HepG2 (cell line): ENCODE results near the gene PDGFA. TPM values are rescaled to one million over a fixed set of nuclear protein-coding genes. Genes with fewer than 3 reads are reported as not detected.
A peak's percentile ranks its signal among the peaks of the same experiment; 100 is the strongest.

Experiments
- ATAC-seq: fragments of 200-7000 bp; cut with Tn5 transposase; 3 replicates; pipeline ENCODE4 v1.9.1; 2020; ENCODE audit warnings: mild to moderate bottlenecking, moderate library complexity
- BruUV-seq: library from RNA; stranded (reverse); fragments of 400-500 nt; replicated peaks from 2 replicates; lab custom pipeline; 2021; lab: Mats Ljungman, UMichigan
- CTCF ChIA-PET: fragments of 300-600 bp; formaldehyde crosslinking; extraction: SDS; loops from one replicate; lab custom pipeline; 2021; ENCODE audit warnings: low total read pairs, inconsistent platforms, low intra/inter-chr PET ratio; lab: Yijun Ruan, JAX
- POLR2A ChIA-PET: fragments of 350-600 bp; sonication (Branson Sonifier 250); formaldehyde crosslinking; loops from one replicate; lab custom pipeline; 2020; ENCODE audit warnings: antibody characterized with exemption, inconsistent platforms; lab: Yijun Ruan, JAX
- DNase-seq: peaks from one replicate; pipeline ENCODE4 v3.0.0-alpha.2; 2015; ENCODE audit warnings: low spot score
- FAIRE-seq: peaks from 3 replicates; lab custom pipeline; 2011; peaks lifted over from hg19 to GRCh38; lab: Jason Lieb, UNC
- H2AFZ ChIP-seq: one replicate; pipeline ENCODE4 v1.6.1; 2011; ENCODE audit warnings: low read length, inconsistent platforms
- H3K27ac ChIP-seq: fragments of 300-600 bp; 3 replicates; pipeline ENCODE4 v1.8.0; 2011; ENCODE audit warnings: mixed run types, mild to moderate bottlenecking, mixed read lengths, low read length, inconsistent platforms; ENCODE audit not compliant: insufficient read depth; ENCODE audit errors: extremely low read length
- H3K27me3 ChIP-seq, 2 experiments: fragments of 200-600 bp in 1 of 2; 2 replicates in 1 of 2; 3 replicates in 1 of 2; pipeline versions ENCODE4 v1.6.0 to v1.8.0; 2011; ENCODE audit warnings: low read length in 2 of 2, mild to moderate bottlenecking in 2 of 2, moderate library complexity in 2 of 2, inconsistent platforms in 1 of 2; ENCODE audit not compliant: insufficient read depth in 2 of 2, control insufficient read depth in 1 of 2
- H3K36me3 ChIP-seq, 2 experiments: fragments of 200-600 bp in 1 of 2; replicated peaks in 1 of 2; 2 replicates in 1 of 2; 3 replicates in 1 of 2; pipeline versions ENCODE4 v1.5.1 to v1.8.0; 2011; ENCODE audit warnings: low read length in 2 of 2, inconsistent platforms in 1 of 2; ENCODE audit not compliant: insufficient read depth in 2 of 2, control insufficient read depth in 1 of 2
- H3K4me1 ChIP-seq: 2 replicates; pipeline ENCODE4 v1.5.1; 2012; ENCODE audit warnings: low read length, inconsistent platforms; ENCODE audit not compliant: insufficient read depth
- H3K4me2 ChIP-seq: 2 replicates; pipeline ENCODE4 v1.6.0; 2011; ENCODE audit warnings: low read depth, low read length, inconsistent platforms
- H3K4me3 ChIP-seq, 3 experiments: fragments of 200-600 bp in 1 of 3; sonication (generic), shearing (Covaris generic) in 1 of 3; replicated peaks in 1 of 3; 2 replicates each; pipeline ENCODE4 v1.5.1; 2011 to 2016; ENCODE audit warnings: low read length in 3 of 3, inconsistent platforms in 2 of 3, low read depth in 2 of 3, mild to moderate bottlenecking in 2 of 3, control low read depth in 1 of 3, mixed read lengths in 1 of 3; ENCODE audit not compliant: insufficient read depth in 1 of 3
- H3K79me2 ChIP-seq: one replicate; pipeline ENCODE4 v1.6.1; 2011; ENCODE audit warnings: low read length, inconsistent platforms; ENCODE audit not compliant: insufficient read depth
- H3K9ac ChIP-seq: 2 replicates; pipeline ENCODE4 v1.6.0; 2011; ENCODE audit warnings: mild to moderate bottlenecking, low read depth, low read length, inconsistent platforms; ENCODE audit not compliant: insufficient read depth
- H3K9me3 ChIP-seq: 2 replicates; pipeline ENCODE4 v1.5.1; 2012; ENCODE audit warnings: mild to moderate bottlenecking, low read length
- H4K20me1 ChIP-seq: 2 replicates; pipeline ENCODE4 v1.6.0; 2011; ENCODE audit warnings: inconsistent platforms, mild to moderate bottlenecking, low read length, moderate library complexity; ENCODE audit not compliant: insufficient read depth
- FOXK1 ChIP-seq: sonication (generic); formaldehyde crosslinking; IDR thresholded peaks from 2 replicates; pipeline ENCODE4 v1.4.0; 2020; ENCODE audit warnings: low read depth, missing genetic modification reagents, borderline replicate concordance
- GFI1 ChIP-seq: sonication (generic); formaldehyde crosslinking; IDR thresholded peaks from 2 replicates; pipeline ENCODE4 v1.5.0; 2020; ENCODE audit warnings: missing genetic modification reagents, mild to moderate bottlenecking, borderline replicate concordance
- KLF12 ChIP-seq: sonication (generic); formaldehyde crosslinking; IDR thresholded peaks from 2 replicates; pipeline ENCODE4 v1.4.0; 2020; ENCODE audit warnings: missing genetic modification reagents, borderline replicate concordance
- MAFG ChIP-seq: sonication (generic); formaldehyde crosslinking; IDR thresholded peaks from 2 replicates; pipeline ENCODE4 v1.5.1; 2020; ENCODE audit warnings: mild to moderate bottlenecking, missing genetic modification reagents
- NCOR1 ChIP-seq: fragments of 200-600 bp; sonication (generic); IDR thresholded peaks from 2 replicates; pipeline ENCODE4 v1.7.0; 2017; ENCODE audit warnings: antibody characterized with exemption, low read length, borderline replicate concordance
- SIN3B ChIP-seq: fragments of 150-350 bp; IDR thresholded peaks from 2 replicates; pipeline ENCODE4 v1.6.1; 2014; ENCODE audit warnings: low read length
- SP2 ChIP-seq: sonication (generic); formaldehyde crosslinking; IDR thresholded peaks from 2 replicates; pipeline ENCODE4 v1.5.1; 2020; ENCODE audit warnings: mild to moderate bottlenecking, missing genetic modification reagents
- SP4 ChIP-seq: sonication (generic); formaldehyde crosslinking; IDR thresholded peaks from 2 replicates; pipeline ENCODE4 v1.8.1; 2023; ENCODE audit warnings: mild to moderate bottlenecking, missing genetic modification reagents
- ZNF672 ChIP-seq: sonication (generic); formaldehyde crosslinking; IDR thresholded peaks from 2 replicates; pipeline ENCODE4 v1.8.1; 2022; ENCODE audit warnings: missing genetic modification reagents
- ZNF839 ChIP-seq: sonication (generic); formaldehyde crosslinking; IDR thresholded peaks from 2 replicates; pipeline ENCODE4 v1.4.0; 2020; ENCODE audit warnings: missing genetic modification reagents, mild to moderate bottlenecking, borderline replicate concordance
- whole genome bisulfite sequencing: methylation state at CpG from one replicate; pipeline ENCODE4 v1.1.6; 2017; ENCODE audit warnings: low lambda C conversion rate; 5-methylcytosine and 5-hydroxymethylcytosine counted together
- in situ Hi-C: cut with HindIII; loops from 2 replicates; pipeline ENCODE4 v1.10.0; 2017; ENCODE audit warnings: low pct_unique_long_range_greater_than_20kb; ENCODE audit not compliant: extremely low pct_ligation_motif_present
- intact Hi-C: fragments of 100-400 bp; cut with micrococcal nuclease; formaldehyde crosslinking; loops from one replicate; pipeline ENCODE4 v1.10.0; 2022; ENCODE audit not compliant: unreplicated experiment
- polyA plus RNA-seq, 8 experiments: library from polyadenylated mRNA; depleted of rRNA in 3 of 8; stranded (reverse) in 7 of 8; unstranded in 1 of 8; fragments of >200 nt; fragmentation: Illumina TruSeq in 4 of 8; extraction: Trizol in 4 of 8; gene quantifications; 2 replicates each; pipeline versions ENCODE4 v1.2.1 to v1.2.3, GENCODE V29; 2011 to 2016; ENCODE audit warnings: low read depth in 4 of 8, missing spikeins in 1 of 8, mixed read lengths in 1 of 8; ENCODE audit not compliant: insufficient read depth in 1 of 8
- total RNA-seq, 5 experiments: library from RNA; depleted of rRNA; stranded (reverse); fragments of >200 nt; fragmentation: Illumina TruSeq; extraction: Trizol; gene quantifications; 2 replicates each; pipeline ENCODE4 v1.2.3, GENCODE V29; 2016; ENCODE audit warnings: low read depth in 1 of 5
- TF ChIP-seq, protein P1 (sequence below): sonication (generic); formaldehyde crosslinking; IDR thresholded peaks from 2 replicates; pipeline ENCODE4 v1.4.0; 2020; ENCODE audit warnings: missing genetic modification reagents; ENCODE audit errors: not compliant biosample characterization
- TF ChIP-seq, protein P2 (sequence below): sonication (generic); formaldehyde crosslinking; IDR thresholded peaks from 2 replicates; pipeline ENCODE4 v1.4.0; 2020; ENCODE audit warnings: missing genetic modification reagents
- TF ChIP-seq, protein P3 (sequence below): sonication (generic); formaldehyde crosslinking; IDR thresholded peaks from 2 replicates; pipeline ENCODE4 v1.4.0; 2020; ENCODE audit warnings: mild to moderate bottlenecking, missing genetic modification reagents
- TF ChIP-seq, protein P4 (sequence below): sonication (generic); formaldehyde crosslinking; IDR thresholded peaks from 2 replicates; pipeline ENCODE4 v1.4.0; 2020; ENCODE audit warnings: missing genetic modification reagents, borderline replicate concordance
- TF ChIP-seq, protein P5 (sequence below): sonication (generic); formaldehyde crosslinking; IDR thresholded peaks from 2 replicates; pipeline ENCODE4 v1.8.0; 2022; ENCODE audit warnings: missing genetic modification reagents, mild to moderate bottlenecking, borderline replicate concordance

The PDGFA gene
- total and polyA plus RNA-seq, 2 of the 13 experiments (the other 11 are each of a cell fraction or from before 2014, with no cell fraction given) = 1.5 to 3.4 TPM

DNA sequence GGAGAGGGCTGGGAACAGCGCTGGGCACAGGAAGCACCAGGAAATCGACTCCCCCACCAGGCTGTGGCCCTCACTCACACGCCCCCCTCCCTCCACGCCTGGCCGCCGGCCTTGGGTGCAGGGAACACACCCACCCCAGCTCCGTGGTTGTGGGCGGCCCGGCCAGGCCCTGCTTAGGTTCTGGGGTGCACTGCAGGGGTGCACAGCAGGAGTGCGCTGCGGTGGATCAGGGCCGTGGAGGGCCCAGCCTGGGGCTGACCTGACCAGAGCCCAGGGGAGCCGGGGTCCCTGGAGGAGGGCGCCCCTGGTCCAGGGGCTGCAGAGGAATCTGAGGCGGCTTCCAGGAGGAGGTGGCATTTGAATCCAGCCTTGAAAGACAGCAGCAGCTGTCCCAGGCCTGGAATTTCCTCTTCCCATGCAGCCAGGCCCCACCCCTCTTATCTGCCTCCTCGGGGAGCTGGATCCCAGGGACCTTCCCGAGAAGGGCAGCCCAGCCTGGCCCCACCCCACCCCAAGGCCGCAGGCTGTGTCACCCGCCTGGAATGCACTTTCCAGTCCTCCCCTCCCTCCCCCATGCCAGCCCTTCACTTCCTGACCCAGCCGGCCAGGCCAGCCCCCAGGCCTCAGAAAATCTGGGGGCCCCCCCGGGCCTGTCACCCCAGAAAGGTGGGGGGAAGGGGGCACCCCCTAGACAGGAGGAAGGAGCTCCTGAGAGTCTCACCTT, 18.4 kb upstream of the PDGFA start:
- intact Hi-C loops (loop anchor here (1.0 to 10.0 kb wide), 3 partner anchors 15 to 188 kb away; partner anchors contain the start of gene DNAAF5), in situ Hi-C loops (no loop called here)
- H3K9ac ChIP-seq = peak overlapping the region; percentile 88
- H3K4me1 ChIP-seq = peaks cover 48% of the 10 kb centered on the region
- peak overlapping the region; percentile 58 to 84 (median 62) for H3K4me3 ChIP-seq
- peak overlapping the region; percentile 100 for H3K4me2 ChIP-seq
- peak; percentile 48 for FAIRE-seq
- peak; percentile 81 for DNase-seq
- ChIA-PET POLR2A (interaction anchor here (0.6 to 3.5 kb wide), 9 partner anchors 15 to 619 kb away, joined by 3 to 19 read pairs (median 3); no protein-coding TSS in a partner anchor), CTCF (no interaction called here)
- peak overlapping the region; percentile 66 for H3K27ac ChIP-seq
- no peaks in the 10 kb centered on the region for H4K20me1 ChIP-seq
- no TSS peak for BruUV-seq
- peaks cover 0 to 14% of the 10 kb centered on the region in 2 experiments; a peak in 3 of 5 replicates for H3K27me3 ChIP-seq
- no peaks in the 10 kb centered on the region for H3K36me3 ChIP-seq
- no peaks in the 10 kb centered on the region for H3K9me3 ChIP-seq
- no peak overlapping the region for H2AFZ ChIP-seq
- peak; percentile 72 for ATAC-seq
- no peaks in the 10 kb centered on the region for H3K79me2 ChIP-seq
- 3% methylated on average over 4 of the region's 21 CpGs for WGBS
- TF ChIP-seq, protein P1, sequence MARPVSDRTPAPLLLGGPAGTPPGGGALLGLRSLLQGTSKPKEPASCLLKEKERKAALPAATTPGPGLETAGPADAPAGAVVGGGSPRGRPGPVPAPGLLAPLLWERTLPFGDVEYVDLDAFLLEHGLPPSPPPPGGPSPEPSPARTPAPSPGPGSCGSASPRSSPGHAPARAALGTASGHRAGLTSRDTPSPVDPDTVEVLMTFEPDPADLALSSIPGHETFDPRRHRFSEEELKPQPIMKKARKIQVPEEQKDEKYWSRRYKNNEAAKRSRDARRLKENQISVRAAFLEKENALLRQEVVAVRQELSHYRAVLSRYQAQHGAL (CRISPR knock-in tag) = no peak
- TF ChIP-seq, protein P2, sequence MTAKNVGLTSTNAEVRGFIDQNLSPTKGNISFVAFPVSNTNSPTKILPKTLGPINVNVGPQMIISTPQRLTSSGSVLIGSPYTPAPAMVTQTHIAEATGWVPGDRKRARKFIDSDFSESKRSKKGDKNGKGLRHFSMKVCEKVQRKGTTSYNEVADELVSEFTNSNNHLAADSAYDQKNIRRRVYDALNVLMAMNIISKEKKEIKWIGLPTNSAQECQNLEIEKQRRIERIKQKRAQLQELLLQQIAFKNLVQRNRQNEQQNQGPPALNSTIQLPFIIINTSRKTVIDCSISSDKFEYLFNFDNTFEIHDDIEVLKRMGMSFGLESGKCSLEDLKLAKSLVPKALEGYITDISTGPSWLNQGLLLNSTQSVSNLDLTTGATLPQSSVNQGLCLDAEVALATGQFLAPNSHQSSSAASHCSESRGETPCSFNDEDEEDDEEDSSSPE (CRISPR knock-in tag) = no peak
- TF ChIP-seq, protein P3, sequence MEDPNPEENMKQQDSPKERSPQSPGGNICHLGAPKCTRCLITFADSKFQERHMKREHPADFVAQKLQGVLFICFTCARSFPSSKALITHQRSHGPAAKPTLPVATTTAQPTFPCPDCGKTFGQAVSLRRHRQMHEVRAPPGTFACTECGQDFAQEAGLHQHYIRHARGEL = no peak
- no peak for TF ChIP-seq GFI1 (CRISPR knock-in tag)
- TF ChIP-seq, protein P4, sequence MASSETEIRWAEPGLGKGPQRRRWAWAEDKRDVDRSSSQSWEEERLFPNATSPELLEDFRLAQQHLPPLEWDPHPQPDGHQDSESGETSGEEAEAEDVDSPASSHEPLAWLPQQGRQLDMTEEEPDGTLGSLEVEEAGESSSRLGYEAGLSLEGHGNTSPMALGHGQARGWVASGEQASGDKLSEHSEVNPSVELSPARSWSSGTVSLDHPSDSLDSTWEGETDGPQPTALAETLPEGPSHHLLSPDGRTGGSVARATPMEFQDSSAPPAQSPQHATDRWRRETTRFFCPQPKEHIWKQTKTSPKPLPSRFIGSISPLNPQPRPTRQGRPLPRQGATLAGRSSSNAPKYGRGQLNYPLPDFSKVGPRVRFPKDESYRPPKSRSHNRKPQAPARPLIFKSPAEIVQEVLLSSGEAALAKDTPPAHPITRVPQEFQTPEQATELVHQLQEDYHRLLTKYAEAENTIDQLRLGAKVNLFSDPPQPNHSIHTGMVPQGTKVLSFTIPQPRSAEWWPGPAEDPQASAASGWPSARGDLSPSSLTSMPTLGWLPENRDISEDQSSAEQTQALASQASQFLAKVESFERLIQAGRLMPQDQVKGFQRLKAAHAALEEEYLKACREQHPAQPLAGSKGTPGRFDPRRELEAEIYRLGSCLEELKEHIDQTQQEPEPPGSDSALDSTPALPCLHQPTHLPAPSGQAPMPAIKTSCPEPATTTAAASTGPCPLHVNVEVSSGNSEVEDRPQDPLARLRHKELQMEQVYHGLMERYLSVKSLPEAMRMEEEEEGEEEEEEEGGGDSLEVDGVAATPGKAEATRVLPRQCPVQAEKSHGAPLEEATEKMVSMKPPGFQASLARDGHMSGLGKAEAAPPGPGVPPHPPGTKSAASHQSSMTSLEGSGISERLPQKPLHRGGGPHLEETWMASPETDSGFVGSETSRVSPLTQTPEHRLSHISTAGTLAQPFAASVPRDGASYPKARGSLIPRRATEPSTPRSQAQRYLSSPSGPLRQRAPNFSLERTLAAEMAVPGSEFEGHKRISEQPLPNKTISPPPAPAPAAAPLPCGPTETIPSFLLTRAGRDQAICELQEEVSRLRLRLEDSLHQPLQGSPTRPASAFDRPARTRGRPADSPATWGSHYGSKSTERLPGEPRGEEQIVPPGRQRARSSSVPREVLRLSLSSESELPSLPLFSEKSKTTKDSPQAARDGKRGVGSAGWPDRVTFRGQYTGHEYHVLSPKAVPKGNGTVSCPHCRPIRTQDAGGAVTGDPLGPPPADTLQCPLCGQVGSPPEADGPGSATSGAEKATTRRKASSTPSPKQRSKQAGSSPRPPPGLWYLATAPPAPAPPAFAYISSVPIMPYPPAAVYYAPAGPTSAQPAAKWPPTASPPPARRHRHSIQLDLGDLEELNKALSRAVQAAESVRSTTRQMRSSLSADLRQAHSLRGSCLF (CRISPR knock-in tag) = no peak
- 0 out of 2 replicates have a peak, but pooled peaks have one; percentile 29 for TF ChIP-seq KLF12 (CRISPR knock-in tag)
- TF ChIP-seq SP2 (CRISPR knock-in tag) = no peak
- TF ChIP-seq ZNF839 (CRISPR knock-in tag) = no peak
- no peak for TF ChIP-seq ZNF672 (CRISPR knock-in tag)
- no peak for TF ChIP-seq MAFG
- TF ChIP-seq, protein P5, sequence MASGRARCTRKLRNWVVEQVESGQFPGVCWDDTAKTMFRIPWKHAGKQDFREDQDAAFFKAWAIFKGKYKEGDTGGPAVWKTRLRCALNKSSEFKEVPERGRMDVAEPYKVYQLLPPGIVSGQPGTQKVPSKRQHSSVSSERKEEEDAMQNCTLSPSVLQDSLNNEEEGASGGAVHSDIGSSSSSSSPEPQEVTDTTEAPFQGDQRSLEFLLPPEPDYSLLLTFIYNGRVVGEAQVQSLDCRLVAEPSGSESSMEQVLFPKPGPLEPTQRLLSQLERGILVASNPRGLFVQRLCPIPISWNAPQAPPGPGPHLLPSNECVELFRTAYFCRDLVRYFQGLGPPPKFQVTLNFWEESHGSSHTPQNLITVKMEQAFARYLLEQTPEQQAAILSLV = no peak
- TF ChIP-seq NCOR1 = no peak
- TF ChIP-seq SIN3B = no peak
- TF ChIP-seq FOXK1 = no peak
- peak; percentile 26; the same call in 1 of the 2 replicates for TF ChIP-seq SP4 (CRISPR knock-in tag)
